Epithelial cell of proximal tubule (primary cell): ENCODE measurements around the gene TFG. TPM values are rescaled to one million over a fixed set of nuclear protein-coding genes. Genes with fewer than 3 reads are reported as not detected.

Source experiments
- DNase-seq: peaks from one replicate; pipeline ENCODE4 v3.0.0-alpha.2; 2011; ENCODE audit warnings: low read depth
- H3K4me3 ChIP-seq: 2 replicates; pipeline ENCODE4 v1.5.1; 2011; ENCODE audit warnings: low read depth, mild to moderate bottlenecking, low read length
- CTCF ChIP-seq: conservative IDR thresholded peaks from 2 replicates; pipeline ENCODE4 v1.5.1; 2012; ENCODE audit warnings: low read depth, mild to moderate bottlenecking, low read length
- total RNA-seq: library from RNA; depleted of rRNA; stranded (reverse); fragments of >200 nt; gene quantifications from 2 replicates; pipeline ENCODE4 v1.2.3, GENCODE V29; 2015

TFG gene
- total RNA-seq, 1 donor from 2014 or later = 125 TPM

DNA sequence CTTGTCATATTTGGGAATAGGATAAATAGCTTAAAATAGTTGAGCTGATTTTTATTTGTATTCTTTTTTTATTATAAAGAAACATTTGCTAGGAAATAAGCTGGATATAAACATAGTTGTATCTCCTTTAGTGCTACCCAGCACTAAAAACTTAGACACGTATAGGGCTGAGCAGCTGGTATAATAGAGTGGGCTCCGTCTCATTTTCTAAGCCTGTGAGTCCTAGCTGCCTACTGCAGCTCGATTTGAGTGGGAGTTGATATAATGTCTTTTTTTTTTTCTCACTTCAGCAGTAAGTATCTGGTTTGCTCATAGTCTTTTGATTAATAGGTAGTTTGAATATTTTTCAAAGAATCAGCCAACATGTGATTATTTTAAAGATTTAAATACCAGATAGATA is 34.2 kb downstream of the TFG start:
- TF ChIP-seq CTCF = no peak
- DNase-seq = no peak
- H3K4me3 ChIP-seq = no peak overlapping the region

GRCh38 chr3:100744671-100745070 is 35.4 kb downstream of the TFG start:
- H3K4me3 ChIP-seq = no peak overlapping the region
- no peak for TF ChIP-seq CTCF
- no peak for DNase-seq

DNA sequence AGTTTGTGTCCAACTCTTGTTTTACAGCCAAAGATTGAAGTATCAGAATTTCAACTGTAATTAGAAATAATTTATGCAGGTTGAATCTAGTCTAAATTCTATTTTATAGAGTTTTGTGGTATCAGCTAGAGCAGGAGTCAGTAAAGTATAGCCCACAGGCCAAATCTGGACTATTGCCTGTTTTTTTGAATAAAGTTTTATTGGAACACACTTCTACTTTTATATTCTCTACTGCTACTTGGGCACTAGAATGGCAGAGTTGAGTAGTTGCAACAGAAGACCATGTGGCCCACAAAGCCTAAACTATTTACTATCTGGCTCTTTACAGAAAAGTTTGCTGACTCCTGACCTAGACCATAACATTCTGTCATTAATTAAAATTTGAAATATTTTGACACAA is 36.3 kb downstream of the TFG start:
- no peak for TF ChIP-seq CTCF
- no peak for DNase-seq

GRCh38 chr3:100746092-100746491 is 36.8 kb downstream of the TFG start:
- no peak for DNase-seq
- TF ChIP-seq CTCF = no peak
- H3K4me3 ChIP-seq = no peak overlapping the region

More for the DNA sequence above, 36.3 kb downstream of the TFG start:
- H3K4me3 ChIP-seq = no peak overlapping the region

GRCh38 chr3:100748220-100748619 is 38.9 kb downstream of the TFG start:
- no peak for TF ChIP-seq CTCF
- H3K4me3 ChIP-seq = no peak overlapping the region
- DNase-seq = no peak

DNA sequence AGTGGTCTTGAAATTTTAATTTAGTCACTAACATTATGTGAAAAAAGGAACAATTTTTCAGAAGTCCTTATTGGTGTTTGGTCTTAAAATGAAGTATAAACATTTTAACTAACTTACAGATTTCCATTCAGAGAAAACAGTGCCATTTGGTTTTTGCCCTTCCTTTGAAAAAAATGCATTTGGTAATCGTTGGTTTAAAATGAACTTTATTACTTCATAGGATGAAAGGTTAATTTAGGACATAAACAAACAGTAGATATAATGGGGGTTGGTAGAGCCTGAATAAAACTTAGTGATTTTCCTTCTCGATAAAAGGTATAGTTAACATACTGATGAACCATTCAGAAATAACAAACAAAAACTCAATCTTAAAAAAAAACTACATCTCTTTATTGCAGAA is 39.7 kb downstream of the TFG start:
- no peak for TF ChIP-seq CTCF
- H3K4me3 ChIP-seq = no peak overlapping the region

GRCh38 chr3:100753846-100754245 is 44.6 kb downstream of the TFG start:
- TF ChIP-seq CTCF = no peak
- no peak overlapping the region for H3K4me3 ChIP-seq
- no peak for DNase-seq

More for the DNA sequence above, 39.7 kb downstream of the TFG start:
- DNase-seq = no peak
